Stimulated activated CD8-positive, alpha-beta memory T cell treated with anti-CD3 and anti-CD28 coated beads, Interleukin-7, amount 100 ng/mL, for 1 hour (primary cell): ENCODE results near the gene OR52H1.
"Not testable (repeated sequence)": the region's sequence is repeated elsewhere in the genome, so short reads cannot be mapped to it uniquely, and the experiment has no call there.

Source experiments
- DNase-seq, 2 donors: peaks; one replicate each; pipeline ENCODE4 v3.0.0-alpha.2; 2020; ENCODE audit warnings: low read depth in 2 of 2

The OR52H1 gene

DNA sequence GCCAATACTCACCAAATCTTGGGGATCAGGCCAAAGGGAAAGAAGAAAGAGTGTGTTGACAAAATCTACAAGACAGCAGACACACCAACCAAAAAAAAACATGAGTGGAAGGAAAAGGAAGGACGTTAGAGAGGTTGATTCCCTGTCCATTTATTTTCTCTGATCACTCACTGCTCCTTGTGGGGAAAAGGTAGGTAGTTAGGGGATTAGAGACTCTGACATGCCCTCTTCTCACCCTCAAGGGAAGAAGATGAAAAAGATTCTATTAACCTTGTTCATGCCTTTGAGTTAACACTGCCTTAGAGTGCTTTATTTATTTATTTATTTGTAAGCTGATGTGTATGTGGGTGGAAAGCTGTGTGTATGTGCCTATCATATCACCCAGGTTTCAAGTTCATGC is at the start of gene OR52H1:
Gene OR52H1 (minus strand): TSS at position 101 of the 400 bp plus-strand sequence. CDS start 3,035 bp downstream, outside the sequence.
- DNase-seq = no peak

DNA sequence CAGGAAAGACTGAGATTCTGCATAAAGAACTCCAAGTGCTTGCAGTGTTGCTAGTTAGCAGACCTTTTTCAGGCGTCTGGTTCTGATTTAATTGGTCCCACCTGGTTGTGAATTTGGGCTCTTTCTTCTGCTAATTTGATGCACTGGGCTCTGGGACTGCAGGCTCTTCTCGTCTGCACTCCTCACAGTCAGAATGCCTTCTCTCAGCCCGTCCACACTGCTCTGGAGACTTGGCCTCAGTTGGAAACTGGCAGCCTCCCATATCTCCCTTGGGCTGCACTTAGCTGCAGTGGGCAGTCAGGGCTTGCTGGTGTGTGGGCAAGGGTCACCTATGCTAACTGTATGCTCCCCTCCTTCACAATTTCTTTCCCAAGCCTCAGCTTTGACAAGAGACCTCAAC is 49.6 kb upstream of the OR52H1 start:
- no peak for DNase-seq

DNA sequence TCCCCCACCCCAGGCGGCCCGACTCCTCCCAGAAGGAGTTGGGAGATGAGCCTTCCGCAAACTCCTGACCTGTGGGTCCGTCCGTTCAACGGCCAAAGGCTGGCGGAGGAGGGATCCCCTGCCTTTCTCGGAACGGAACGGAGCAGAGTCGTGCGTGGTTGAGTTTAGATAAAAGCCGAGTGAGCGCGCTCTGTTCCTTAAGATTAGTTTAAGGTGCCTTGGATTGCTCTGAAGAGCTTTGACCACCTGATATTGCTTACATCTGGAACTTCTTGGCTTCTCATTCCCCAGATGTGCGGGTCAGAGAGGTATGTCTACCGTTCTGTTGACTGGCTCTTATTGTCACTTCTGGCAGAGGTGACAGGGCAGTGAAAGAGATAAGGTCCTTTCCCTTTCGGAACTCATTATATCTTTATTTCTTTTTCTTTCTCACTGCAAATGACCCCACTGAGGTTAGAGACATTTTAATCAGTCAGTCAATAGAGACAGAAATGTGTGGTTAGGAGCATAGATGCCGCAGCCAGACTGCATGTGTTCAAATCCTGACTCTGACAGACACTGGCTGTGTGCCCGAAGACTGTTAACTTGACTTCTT is 48.4 kb upstream of the OR52H1 start, which contains the start of gene TRIM6:
Gene TRIM6 (plus strand): TSS at position 31 of the 595 bp plus-strand sequence. CDS start 261 bp downstream, at position 292.
- no peak for DNase-seq

DNA sequence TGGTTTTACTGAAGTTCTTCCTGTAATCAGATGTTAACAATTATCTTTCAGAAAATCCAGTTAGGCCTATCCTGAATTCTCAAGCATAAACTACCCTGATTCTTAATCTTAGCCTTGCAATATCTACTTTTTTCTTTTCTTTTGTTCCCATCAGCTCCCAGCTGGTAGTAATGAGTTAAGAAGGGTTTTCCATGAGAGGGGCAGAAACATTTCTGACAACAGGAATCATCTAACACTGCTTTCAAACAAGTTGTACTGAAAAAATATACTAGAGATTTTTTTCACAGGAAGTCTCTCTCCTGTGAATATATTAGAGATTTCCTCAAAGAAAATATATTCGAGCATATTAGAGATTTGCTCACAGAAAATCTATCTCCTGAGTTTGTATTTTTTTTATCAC is 44.8 kb upstream of the OR52H1 start:
- no peak for DNase-seq

DNA sequence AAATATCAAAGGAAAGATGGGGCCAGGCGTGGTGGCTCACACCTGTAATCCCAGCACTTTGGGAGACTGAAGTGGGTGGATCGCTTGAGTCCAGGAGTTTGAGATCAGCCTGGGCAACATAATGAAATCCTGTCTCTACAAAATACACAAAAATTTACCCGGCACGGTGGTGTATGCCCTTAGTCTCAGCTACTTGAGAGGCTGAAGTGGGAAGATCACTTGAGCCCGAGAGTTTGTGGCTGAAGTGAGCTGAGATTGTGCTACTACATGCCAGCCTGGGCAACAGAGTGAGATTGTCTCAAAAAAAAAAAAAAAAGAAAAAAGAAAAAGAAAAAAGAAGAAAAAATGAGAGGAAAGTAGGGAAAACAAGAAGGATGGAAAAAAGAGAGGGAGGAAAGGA is 44.3 kb upstream of the OR52H1 start:
- DNase-seq = no peak

DNA sequence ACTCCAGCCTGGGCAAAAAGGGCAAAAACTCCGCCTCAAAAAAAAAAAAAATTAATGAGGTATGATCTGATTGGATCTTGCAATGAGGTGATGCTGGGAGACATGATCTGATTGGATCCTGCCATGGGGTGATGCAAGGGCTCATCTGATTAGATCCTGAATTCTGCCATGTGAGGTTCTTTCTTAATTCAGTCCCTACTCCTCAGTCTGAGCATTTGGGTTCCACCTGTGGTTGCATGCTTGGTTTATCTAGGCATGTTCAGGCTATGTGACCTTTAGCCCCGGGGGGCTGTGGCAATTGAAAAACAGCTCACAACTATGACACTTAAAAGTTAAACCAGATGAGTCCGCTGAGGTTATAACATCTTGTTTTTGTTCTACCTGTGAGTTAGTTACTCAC is 43.3 kb upstream of the OR52H1 start:
- DNase-seq = no peak

DNA sequence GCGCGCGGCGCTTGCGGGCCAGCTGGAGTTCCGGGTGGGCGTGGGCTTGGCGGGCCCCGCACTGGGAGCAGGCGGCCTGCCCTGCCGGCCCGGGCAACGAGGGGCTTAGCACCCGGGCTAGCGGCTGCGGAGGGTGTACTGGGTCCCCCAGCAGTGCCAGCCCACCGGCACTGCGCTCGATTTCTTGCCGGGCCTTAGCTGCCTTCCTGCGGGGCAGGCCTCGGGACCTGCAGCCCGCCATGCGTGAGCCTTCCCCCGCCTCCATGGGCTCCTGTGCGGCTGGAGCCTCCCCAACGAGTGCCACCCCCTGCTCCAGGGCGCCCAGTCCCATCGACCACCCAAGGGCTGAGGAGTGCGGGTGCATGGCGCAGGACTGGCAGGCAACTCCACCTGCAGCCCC is 41.6 kb upstream of the OR52H1 start:
- DNase-seq = not testable (repeated sequence)

DNA sequence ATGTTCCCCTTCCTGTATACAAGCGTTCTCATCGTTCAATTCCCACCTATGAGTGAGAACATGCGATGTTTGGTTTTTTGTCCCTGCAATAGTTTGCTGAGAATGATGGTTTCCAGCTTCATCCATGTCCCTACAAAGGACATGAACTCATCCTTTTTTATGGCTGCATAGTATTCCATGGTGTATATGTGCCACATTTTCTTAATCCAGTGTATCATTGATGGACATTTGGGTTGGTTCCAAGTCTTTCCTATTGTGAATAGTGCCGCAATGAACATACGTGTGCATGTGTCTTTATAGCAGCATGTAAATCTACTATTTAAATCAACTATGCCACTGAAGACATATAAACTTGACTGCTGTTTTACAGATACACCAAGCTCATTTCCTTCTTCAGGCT is 36.1 kb upstream of the OR52H1 start:
- DNase-seq = not testable (repeated sequence)

DNA sequence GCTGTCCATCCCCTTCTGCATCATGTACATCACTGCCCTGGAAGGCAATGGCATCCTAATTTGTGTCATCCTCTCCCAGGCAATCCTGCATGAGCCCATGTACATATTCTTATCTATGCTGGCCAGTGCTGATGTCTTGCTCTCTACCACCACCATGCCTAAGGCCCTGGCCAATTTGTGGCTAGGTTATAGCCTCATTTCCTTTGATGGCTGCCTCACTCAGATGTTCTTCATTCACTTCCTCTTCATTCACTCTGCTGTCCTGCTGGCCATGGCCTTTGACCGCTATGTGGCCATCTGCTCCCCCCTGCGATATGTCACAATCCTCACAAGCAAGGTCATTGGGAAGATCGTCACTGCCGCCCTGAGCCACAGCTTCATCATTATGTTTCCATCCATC is 32.7 kb upstream of the OR52H1 start:
- DNase-seq = no peak

DNA sequence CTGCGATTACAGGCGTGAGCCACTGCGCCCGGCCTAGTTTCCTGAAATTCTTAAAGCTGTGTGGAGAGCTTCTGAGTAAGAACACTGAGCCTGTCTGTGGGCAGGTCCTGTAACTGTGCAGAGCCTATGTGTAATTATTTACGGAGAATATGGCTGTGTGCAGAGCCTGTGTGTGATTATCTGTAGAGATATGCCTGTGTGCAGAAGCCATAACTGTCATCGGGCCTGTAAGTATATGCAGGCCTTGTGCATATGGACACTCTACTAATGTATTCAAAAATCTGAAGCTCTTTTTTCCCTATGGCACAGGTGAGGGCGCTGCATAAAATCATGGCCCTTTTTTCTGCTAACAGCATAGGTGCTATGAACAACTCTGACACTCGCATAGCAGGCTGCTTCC is 32.2 kb upstream of the OR52H1 start, which contains the start of gene OR52B6:
Gene OR52B6 (plus strand): TSS at position 301 of the 400 bp plus-strand sequence. CDS start 0 bp downstream, at position 301.
- DNase-seq = no peak

DNA sequence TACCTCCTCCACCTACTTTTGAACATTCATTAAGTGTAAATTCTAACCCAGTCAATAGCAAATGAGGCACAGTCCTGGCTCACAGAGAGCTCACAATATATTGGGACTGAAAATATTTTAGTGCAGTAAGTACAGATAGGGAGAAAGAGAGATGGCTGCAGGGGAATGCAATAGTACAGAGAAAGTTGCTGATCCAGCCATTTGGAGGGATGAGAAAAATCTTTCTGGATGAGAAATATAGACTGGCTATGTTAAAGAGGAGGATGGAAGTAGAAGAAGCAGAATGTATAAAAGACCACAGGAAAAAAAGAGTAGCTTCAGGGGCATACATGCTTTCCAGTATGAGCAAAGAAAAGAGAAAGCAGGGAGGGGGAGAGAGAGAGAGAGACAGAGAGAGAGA is 28.8 kb upstream of the OR52H1 start:
- no peak for DNase-seq

DNA sequence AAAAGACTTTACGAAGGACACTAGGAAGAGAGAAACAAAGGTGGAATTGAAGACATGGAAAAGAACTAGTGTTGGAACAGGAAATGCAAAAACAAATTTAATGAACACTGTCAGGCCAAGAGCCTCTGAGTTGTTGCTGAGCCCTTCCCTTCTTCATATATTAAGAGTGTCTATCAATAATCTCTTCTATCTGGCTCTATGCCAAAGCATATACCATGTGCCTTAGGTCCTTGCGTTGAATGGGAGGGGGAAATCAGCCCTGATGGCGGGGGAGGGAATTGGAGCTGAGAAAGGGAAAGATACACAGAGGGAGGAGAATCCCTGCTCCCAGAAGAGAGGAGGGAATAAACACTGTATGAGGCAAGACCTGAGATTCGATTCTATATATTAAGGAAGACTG is 26.8 kb upstream of the OR52H1 start:
- no peak for DNase-seq

DNA sequence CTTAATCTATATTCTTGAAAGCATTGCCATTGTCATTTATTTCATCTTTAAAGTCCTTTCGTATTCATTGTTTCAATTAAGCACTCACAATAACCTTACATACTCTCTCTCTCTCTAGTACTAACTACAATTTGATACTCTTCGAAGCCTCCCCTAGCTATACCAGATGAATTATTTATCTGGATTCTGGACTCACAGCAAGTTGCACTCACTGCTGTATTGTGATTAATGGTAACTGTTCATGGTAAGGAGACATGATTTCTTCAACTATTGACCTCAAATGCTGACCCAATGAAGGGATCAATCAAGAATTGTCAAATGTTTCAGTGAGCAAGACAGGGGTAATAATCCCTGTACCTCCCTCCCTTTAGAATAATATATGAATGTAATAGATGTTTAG is 26.3 kb upstream of the OR52H1 start:
- no peak for DNase-seq

DNA sequence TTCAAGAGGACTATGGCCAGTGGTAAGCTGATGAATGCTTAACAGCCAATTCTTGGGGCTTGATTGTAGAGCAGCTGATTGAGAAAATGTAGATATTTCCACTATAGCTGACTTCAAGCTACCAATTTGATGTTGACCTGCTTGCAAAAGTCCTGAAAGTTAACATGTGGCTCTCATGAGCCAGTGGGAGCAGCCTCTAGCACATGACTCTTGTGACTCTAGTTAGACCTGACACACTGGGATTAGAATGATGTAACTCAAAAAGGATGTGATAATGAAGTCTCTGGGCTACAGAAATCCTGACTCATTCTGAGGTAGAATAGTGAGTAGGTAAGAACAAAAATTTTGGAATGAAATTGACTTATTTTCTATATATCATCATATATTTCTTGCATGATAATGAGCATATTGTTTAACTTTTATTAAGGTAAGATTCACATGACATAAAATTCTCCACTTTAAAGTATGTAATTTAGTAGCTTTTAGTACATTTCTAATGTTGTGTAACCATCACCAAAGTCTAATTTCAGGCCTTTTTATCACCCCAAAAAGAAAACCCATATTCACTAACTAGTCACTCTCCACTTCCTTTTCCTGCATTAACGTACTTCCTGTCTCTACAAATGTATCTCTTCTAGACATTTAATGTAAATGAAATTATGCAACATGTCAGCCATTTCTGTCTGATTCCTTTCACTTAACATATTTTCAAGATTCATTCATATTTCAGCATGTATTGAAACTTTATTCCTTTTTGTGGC is 16.1 kb upstream of the OR52H1 start:
- no peak for DNase-seq

DNA sequence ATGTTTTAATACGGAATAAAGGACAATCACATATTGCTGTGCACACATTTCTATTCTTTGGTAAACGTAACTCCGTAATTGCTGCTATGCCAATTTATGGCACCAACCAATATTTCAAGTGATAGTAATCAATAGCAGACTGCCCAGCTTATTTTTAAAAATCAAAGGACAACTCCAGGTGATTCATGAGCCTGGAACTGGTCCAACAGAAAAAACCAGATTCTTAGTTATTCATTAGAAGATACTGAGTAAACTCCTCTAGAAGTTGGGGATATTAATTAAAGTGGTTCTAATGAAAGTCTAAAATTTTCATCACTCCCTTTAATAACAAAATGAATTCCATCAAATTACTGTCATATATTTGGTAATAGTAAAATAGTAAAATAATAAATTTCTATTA is 9.4 kb upstream of the OR52H1 start:
- DNase-seq = no peak

DNA sequence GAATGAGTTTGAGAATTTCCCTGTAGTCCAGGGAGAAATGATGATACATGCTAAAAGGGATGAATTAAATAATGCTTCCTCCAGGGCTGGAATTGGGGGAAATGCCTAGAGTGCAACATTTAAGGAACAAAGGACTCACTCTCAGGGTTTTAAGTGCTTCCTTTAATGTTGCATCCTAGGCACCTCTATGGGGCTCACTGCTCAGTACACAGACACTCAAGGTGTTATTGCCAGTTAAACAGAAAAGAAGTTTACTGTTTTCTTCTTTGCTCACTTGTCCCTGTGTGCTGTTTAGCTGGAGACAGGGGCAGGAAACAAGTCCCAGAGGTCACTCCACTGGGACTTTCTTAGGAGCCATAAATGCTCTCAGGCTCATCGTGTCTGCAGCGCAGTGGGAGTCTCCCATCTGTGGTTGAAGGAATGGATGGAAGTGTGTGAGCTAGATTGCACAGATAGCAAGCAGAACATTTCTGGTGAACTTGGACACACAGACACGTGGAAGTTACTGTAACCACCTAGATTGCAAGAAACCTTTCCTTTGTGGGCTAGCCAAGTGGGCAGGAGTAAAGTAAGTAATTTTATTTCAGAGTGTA is 8.4 kb upstream of the OR52H1 start:
- DNase-seq = no peak

DNA sequence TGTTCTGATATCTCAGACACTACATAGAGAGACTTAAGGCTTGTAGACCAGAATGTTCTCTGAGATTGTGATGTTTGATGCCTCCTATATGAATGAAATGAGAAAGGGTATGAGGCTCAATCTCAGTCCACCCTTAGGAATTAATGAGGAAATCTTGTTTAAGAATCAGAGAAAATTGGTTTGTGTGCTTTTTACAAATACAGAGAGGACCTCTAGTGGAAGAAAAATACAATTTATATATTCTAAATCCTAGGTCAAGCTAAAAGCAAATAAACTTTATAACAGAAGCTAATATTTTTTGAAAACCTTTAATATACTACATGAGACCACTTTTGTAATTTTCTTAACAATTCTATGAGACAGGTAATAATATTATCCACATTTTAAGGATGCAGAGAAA is 5.0 kb upstream of the OR52H1 start:
- no peak for DNase-seq

DNA sequence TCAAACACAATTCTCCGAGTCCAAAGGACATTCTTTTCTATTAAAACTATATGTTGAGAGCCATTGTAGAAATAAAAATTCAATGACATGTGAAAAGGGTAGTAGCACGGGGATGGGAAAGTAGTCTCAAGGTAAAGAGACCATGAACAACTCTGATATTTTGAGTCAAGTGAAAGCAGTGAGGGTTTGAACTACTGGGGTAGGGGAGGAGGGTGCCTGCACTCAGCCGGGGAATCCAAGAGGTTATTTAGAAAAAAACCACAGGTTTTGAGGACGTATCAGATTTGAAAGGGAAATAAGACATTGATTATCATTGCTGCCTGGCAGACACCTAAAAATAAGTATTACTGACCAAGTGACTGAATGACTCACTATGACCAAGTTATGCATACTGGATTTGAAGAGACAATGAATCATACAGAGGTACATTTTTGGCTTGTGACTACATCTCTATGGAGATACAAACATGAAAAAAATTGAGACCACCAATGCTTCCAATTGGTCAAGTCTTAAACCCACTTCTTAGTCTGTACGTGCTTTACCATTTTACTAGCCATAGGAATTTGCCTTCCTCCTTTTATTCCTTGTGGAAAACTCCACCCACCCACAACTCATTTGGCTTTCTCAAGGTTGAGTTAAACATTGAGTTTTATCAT is 2.2 kb upstream of the OR52H1 start:
- DNase-seq = no peak

DNA sequence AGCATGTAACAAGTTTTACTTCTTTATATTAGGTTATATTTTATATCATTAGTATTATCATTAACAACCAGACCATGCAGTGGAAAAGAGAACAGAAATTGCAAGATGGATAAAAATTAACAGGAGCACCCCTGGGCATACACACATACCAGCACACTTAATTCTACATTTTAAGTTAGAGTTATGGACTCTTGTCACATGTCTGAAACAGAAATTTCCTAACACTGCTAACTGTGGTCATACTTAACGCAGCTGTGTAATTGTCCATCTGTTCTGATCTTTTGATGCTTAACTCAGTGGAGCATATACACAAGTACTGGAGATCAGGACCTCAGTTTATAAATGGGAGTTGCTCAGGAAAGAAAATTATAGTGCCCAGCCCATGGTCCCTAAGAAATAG is 358 bp downstream of the OR52H1 start:
- no peak for DNase-seq

DNA sequence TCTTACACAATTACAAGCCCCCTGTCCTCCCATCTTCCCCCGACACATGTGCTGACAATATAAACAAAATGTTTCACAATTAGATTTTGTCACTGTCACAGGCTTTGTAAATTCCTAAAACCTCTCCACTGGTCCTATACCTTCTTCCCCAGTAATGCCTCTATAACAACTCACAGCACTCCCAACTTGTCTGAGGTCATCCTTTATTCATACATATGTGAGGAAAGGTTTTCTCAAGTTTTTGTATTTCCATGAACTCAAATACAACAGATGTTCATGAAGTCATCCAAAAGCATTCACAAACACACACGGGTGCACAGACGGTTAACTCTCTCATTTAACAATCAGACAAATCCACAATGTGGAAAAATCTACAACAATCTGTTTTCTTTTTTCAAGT is 1.9 kb downstream of the OR52H1 start:
- no peak for DNase-seq

DNA sequence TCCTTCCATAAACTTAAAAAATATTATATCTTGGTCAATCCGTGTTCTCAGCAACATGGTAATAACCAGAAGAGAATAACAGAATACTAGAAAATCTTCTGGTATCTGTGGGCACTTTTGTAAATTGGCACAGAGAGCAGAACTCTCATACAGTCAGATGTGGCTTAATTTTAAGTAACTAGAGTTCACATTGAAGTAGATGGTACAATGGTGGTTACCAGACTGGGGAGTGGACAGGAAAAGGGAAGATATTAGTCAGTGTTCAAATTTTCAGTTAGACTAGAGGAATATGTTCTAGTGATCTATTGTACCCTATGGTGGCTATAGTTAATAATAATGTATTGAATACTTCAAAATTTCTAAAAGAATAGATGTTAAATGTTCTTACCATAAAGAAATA is 6.9 kb downstream of the OR52H1 start:
- DNase-seq = no peak

DNA sequence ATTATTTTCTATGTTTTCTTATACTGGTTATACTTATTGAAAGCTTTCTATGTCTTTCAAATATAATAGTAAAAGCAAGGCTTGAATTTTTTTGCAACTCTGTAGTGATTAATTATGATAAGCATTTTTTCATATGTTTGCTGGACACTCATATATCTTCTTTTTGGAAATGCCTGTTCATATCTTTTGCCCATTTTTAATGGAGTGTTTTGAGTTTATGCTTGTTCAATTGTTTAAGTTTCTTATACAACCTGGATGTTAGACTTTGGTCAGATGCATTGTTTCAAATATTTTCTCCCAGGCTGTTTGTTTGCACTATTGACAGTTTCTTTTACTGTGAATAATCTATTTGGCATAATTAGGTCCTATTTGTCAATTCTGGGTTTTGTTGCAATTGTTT is 11.9 kb downstream of the OR52H1 start:
- no peak for DNase-seq

DNA sequence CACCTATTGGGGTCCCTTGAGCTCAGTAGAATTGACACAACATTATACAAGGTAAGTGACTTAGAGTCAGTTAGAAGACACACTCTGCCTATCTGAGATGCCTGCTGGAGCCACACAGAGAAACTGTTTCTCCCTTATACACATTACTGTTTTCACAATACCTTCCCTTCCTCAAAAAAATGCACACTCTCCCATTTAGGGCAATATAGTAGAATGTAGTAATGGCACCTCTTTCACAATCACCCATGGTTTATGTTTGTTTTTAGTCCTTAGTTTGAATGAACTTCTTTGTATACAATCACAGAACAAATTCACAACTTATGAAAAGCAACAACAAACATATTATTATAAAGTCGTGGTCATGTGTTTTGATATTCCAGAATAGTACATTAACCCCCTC is 14.3 kb downstream of the OR52H1 start:
- no peak for DNase-seq
